ENCODE results near the gene DACT1. TPM values are rescaled to one million over a fixed set of nuclear protein-coding genes. Genes with fewer than 3 reads are reported as not detected.

Gene DACT1
- total and polyA plus RNA-seq, 4 experiments from 2014 or later: 1.1 to 8.0 (median 1.6) TPM

- Histone ChIP-seq H3K4me1 (ENCODE audit: insufficient read depth, low read length) (peaks cover 20% of the 10 kb centered on the region), H3K4me3 (ENCODE audit: low read length in 2 of 2) (no peak overlapping the region), H3K36me3 (ENCODE audit: insufficient read depth, low read length) (no peaks in the 10 kb centered on the region), H3K9me3 (ENCODE audit: control insufficient read depth in 1 of 2, low read length in 2 of 2) (no peaks in the 10 kb centered on the region), H3K27ac (ENCODE audit: low read depth, low read length) (no peak overlapping the region), H3K27me3 (ENCODE audit: insufficient read depth, low read length) (no peaks in the 10 kb centered on the region)
- CTCF ChIA-PET (ENCODE audit: partially characterized antibody): no interaction called here
- no peaks in the 10 kb centered on the region for H3K36me3 Mint-ChIP-seq
- no peak for DNase-seq
- H3K4me1 Mint-ChIP-seq: peaks cover 16 to 38% (median 23%) of the 10 kb centered on the region in 4 donors
- intact Hi-C loops (cut with micrococcal nuclease): no loop called here
- POLR2A ChIA-PET (ENCODE audit: partially characterized antibody): interaction anchor here (1.4 kb wide), 1 partner anchor 39 kb away, joined by 3 read pairs; no protein-coding TSS in a partner anchor
- H3K27me3 Mint-ChIP-seq: no peaks in the 10 kb centered on the region
- peak overlapping the region in 3 of 8 donors; percentile 1 to 48 (median 13) for H3K4me3 Mint-ChIP-seq
- no peaks in the 10 kb centered on the region for H3K9me3 Mint-ChIP-seq
- H3K27ac Mint-ChIP-seq: no peak overlapping the region
Observed at GRCh38 chr14:58599707-58600106, 38.1 kb upstream of the DACT1 start.

- H3K4me3 ChIP-seq (ENCODE audit: low read length in 2 of 2): no peak overlapping the region
- POLR2A ChIA-PET (ENCODE audit: partially characterized antibody): no interaction called here
- no peak for DNase-seq
- no peak overlapping the region for H3K27ac ChIP-seq (ENCODE audit: low read depth, low read length)
- peaks cover 1 to 2% of the 10 kb centered on the region in 2 donors for H3K27me3 Mint-ChIP-seq
- peak overlapping the region in 1 of 7 donors; percentile 16 for H3K27ac Mint-ChIP-seq
- no peaks in the 10 kb centered on the region for H3K4me1 Mint-ChIP-seq
- CTCF ChIA-PET (ENCODE audit: partially characterized antibody): no interaction called here
- intact Hi-C loops (cut with micrococcal nuclease): no loop called here
- H3K4me3 Mint-ChIP-seq: no peak overlapping the region
- no peaks in the 10 kb centered on the region for H3K9me3 ChIP-seq (ENCODE audit: control insufficient read depth in 1 of 2, low read length in 2 of 2)
- H3K36me3 ChIP-seq (ENCODE audit: insufficient read depth, low read length): no peaks in the 10 kb centered on the region
- H3K27me3 ChIP-seq (ENCODE audit: insufficient read depth, low read length): no peaks in the 10 kb centered on the region
- no peaks in the 10 kb centered on the region for H3K36me3 Mint-ChIP-seq
- no peaks in the 10 kb centered on the region for H3K4me1 ChIP-seq (ENCODE audit: insufficient read depth, low read length)
- H3K9me3 Mint-ChIP-seq: no peaks in the 10 kb centered on the region
Observed at GRCh38 chr14:58605465-58605864, 32.3 kb upstream of the DACT1 start.

GRCh38 chr14:58607131-58607951, 30.4 kb upstream of the DACT1 start:
- ChIA-PET CTCF (ENCODE audit: partially characterized antibody) (no interaction called here), POLR2A (ENCODE audit: partially characterized antibody) (no interaction called here)
- H3K27me3 ChIP-seq (ENCODE audit: insufficient read depth, low read length): no peaks in the 10 kb centered on the region
- Mint-ChIP-seq H3K36me3 (no peaks in the 10 kb centered on the region), H3K9me3 (no peaks in the 10 kb centered on the region), H3K4me1 (no peaks in the 10 kb centered on the region), H3K4me3 (no peak overlapping the region), H3K27ac (no peak overlapping the region), H3K27me3 (peaks cover 1 to 2% of the 10 kb centered on the region in 2 donors)
- H3K9me3 ChIP-seq (ENCODE audit: control insufficient read depth in 1 of 2, low read length in 2 of 2): no peaks in the 10 kb centered on the region
- no peaks in the 10 kb centered on the region for H3K36me3 ChIP-seq (ENCODE audit: insufficient read depth, low read length)
- no peak overlapping the region for H3K4me3 ChIP-seq (ENCODE audit: low read length in 2 of 2)
- DNase-seq: no peak
- no peaks in the 10 kb centered on the region for H3K4me1 ChIP-seq (ENCODE audit: insufficient read depth, low read length)
- intact Hi-C loops (cut with micrococcal nuclease): no loop called here
- no peak overlapping the region for H3K27ac ChIP-seq (ENCODE audit: low read depth, low read length)

- Mint-ChIP-seq H3K4me3 (no peak overlapping the region), H3K27ac (no peak overlapping the region), H3K9me3 (no peaks in the 10 kb centered on the region), H3K4me1 (no peaks in the 10 kb centered on the region), H3K27me3 (peaks cover 1 to 2% of the 10 kb centered on the region in 2 donors), H3K36me3 (no peaks in the 10 kb centered on the region)
- DNase-seq: no peak
- ChIA-PET CTCF (ENCODE audit: partially characterized antibody) (no interaction called here), POLR2A (ENCODE audit: partially characterized antibody) (no interaction called here)
- H3K27ac ChIP-seq (ENCODE audit: low read depth, low read length): no peak overlapping the region
- H3K27me3 ChIP-seq (ENCODE audit: insufficient read depth, low read length): no peaks in the 10 kb centered on the region
- intact Hi-C loops (cut with micrococcal nuclease): no loop called here
- no peaks in the 10 kb centered on the region for H3K36me3 ChIP-seq (ENCODE audit: insufficient read depth, low read length)
- no peak overlapping the region for H3K4me3 ChIP-seq (ENCODE audit: low read length in 2 of 2)
- H3K4me1 ChIP-seq (ENCODE audit: insufficient read depth, low read length): no peaks in the 10 kb centered on the region
- H3K9me3 ChIP-seq (ENCODE audit: control insufficient read depth in 1 of 2, low read length in 2 of 2): no peaks in the 10 kb centered on the region
Observed at GRCh38 chr14:58607952-58608317, 29.8 kb upstream of the DACT1 start.

GRCh38 chr14:58617619-58618018, 20.1 kb upstream of the DACT1 start:
- no peaks in the 10 kb centered on the region for H3K36me3 ChIP-seq (ENCODE audit: insufficient read depth, low read length)
- no peak overlapping the region for H3K27ac Mint-ChIP-seq
- no peak for DNase-seq

GRCh38 chr14:58620011-58620410, 17.8 kb upstream of the DACT1 start:
- Mint-ChIP-seq H3K9me3 (no peaks in the 10 kb centered on the region), H3K4me3 (no peak overlapping the region), H3K27ac (no peak overlapping the region), H3K27me3 (peaks cover 0 to 1% of the 10 kb centered on the region in 2 donors), H3K4me1 (no peaks in the 10 kb centered on the region), H3K36me3 (no peaks in the 10 kb centered on the region)
- CTCF ChIA-PET (ENCODE audit: partially characterized antibody): no interaction called here
- H3K27ac ChIP-seq (ENCODE audit: low read depth, low read length): no peak overlapping the region
- H3K4me1 ChIP-seq (ENCODE audit: insufficient read depth, low read length): no peaks in the 10 kb centered on the region
- POLR2A ChIA-PET (ENCODE audit: partially characterized antibody): no interaction called here
- intact Hi-C loops (cut with micrococcal nuclease): no loop called here
- DNase-seq: no peak
- H3K36me3 ChIP-seq (ENCODE audit: insufficient read depth, low read length): no peaks in the 10 kb centered on the region
- H3K27me3 ChIP-seq (ENCODE audit: insufficient read depth, low read length): no peaks in the 10 kb centered on the region
- H3K9me3 ChIP-seq (ENCODE audit: control insufficient read depth in 1 of 2, low read length in 2 of 2): no peaks in the 10 kb centered on the region
- H3K4me3 ChIP-seq (ENCODE audit: low read length in 2 of 2): no peak overlapping the region

More at GRCh38 chr14:58617619-58618018, 20.1 kb upstream of the DACT1 start:
- intact Hi-C loops (cut with micrococcal nuclease): no loop called here
- H3K9me3 Mint-ChIP-seq: no peaks in the 10 kb centered on the region
- H3K4me3 Mint-ChIP-seq: no peak overlapping the region
- Histone ChIP-seq H3K27me3 (ENCODE audit: insufficient read depth, low read length) (no peaks in the 10 kb centered on the region), H3K27ac (ENCODE audit: low read depth, low read length) (no peak overlapping the region), H3K4me3 (ENCODE audit: low read length in 2 of 2) (no peak overlapping the region), H3K4me1 (ENCODE audit: insufficient read depth, low read length) (no peaks in the 10 kb centered on the region), H3K9me3 (ENCODE audit: control insufficient read depth in 1 of 2, low read length in 2 of 2) (no peaks in the 10 kb centered on the region)
- ChIA-PET CTCF (ENCODE audit: partially characterized antibody) (no interaction called here), POLR2A (ENCODE audit: partially characterized antibody) (no interaction called here)
- no peaks in the 10 kb centered on the region for H3K36me3 Mint-ChIP-seq
- no peaks in the 10 kb centered on the region for H3K4me1 Mint-ChIP-seq
- peaks cover 3% of the 10 kb centered on the region in 2 donors for H3K27me3 Mint-ChIP-seq

- H3K27me3 ChIP-seq (ENCODE audit: insufficient read depth, low read length): no peaks in the 10 kb centered on the region
- H3K27ac ChIP-seq (ENCODE audit: low read depth, low read length): no peak overlapping the region
- H3K9me3 Mint-ChIP-seq: no peaks in the 10 kb centered on the region
- H3K9me3 ChIP-seq (ENCODE audit: control insufficient read depth in 1 of 2, low read length in 2 of 2): no peaks in the 10 kb centered on the region
- H3K36me3 Mint-ChIP-seq: no peaks in the 10 kb centered on the region
- no peak for DNase-seq
- H3K27ac Mint-ChIP-seq: no peak overlapping the region
- intact Hi-C loops (cut with micrococcal nuclease): no loop called here
- ChIA-PET POLR2A (ENCODE audit: partially characterized antibody) (no interaction called here), CTCF (ENCODE audit: partially characterized antibody) (no interaction called here)
- peaks cover 1 to 2% of the 10 kb centered on the region in 2 donors for H3K27me3 Mint-ChIP-seq
- no peak overlapping the region for H3K4me3 Mint-ChIP-seq
- no peaks in the 10 kb centered on the region for H3K36me3 ChIP-seq (ENCODE audit: insufficient read depth, low read length)
- no peak overlapping the region for H3K4me3 ChIP-seq (ENCODE audit: low read length in 2 of 2)
- no peaks in the 10 kb centered on the region for H3K4me1 ChIP-seq (ENCODE audit: insufficient read depth, low read length)
- peaks cover 0 to 1% (median 0%) of the 10 kb centered on the region in 4 donors for H3K4me1 Mint-ChIP-seq
Observed at GRCh38 chr14:58625438-58625837, 12.3 kb upstream of the DACT1 start.

Data from CD4-positive, alpha-beta memory T cell (primary cell).